Stimulated activated CD4-positive, alpha-beta T cell treated with anti-CD3 and anti-CD28 coated beads, TNF-alpha, amount 100 ng/mL, for 48 hours (primary cell): ENCODE data around the gene FUZ.
A peak's percentile ranks its signal among the peaks of the same experiment; 100 is the strongest.

ENCODE experiments used
- DNase-seq, 3 donors: peaks; one replicate each; pipeline ENCODE4 v3.0.0-alpha.2; 2020; ENCODE audit warnings: low read depth in 3 of 3

FUZ gene

GRCh38 chr19:49851456-49852259 is 38.6 kb upstream of the FUZ start:
- DNase-seq = no peak

DNA sequence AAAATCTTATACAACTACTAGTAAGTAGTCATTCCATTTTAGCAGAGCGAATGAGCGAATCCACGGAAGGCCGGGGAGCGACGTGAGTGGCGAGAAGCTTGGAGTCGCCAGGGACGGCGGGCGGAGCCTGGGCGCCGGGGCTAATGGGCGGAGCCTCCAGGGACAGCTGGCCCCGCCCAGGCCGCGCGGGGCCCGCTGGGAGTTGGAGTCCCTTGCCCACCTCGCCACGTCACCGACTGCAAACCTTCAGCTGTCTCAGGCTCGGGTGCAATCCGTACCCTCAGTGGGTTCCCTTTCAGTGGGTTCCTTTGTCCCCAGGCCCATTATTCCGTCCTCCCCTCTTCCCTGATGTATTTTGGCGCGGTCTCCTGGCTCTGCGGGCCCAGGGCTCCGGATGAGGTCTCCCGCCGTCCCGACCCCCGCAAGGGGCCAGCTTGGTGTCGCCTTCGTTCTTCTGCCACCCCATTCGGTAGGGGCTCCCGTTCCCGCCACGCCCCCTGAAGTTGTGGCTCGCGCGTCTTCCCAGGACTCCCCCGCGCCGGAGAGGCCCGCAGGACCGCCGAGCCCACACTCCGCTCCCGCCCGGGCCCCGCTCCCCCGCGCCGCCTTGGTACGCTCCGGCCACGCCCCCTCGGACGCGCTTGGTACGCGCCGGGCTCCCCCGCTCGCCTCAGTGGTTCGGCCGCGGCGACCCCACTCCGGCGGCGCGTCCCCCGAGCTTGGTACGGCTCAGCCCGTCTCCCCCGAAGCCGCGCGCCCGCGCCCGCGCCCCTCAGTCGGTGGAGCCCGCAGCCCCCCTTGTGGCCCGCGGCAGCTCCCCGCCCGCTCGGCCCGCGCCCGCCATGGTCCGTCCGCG is 37.6 kb upstream of the FUZ start, which contains the start of gene PTOV1:
Gene PTOV1, plus strand, starts transcription at position 673 of the 856 bp plus-strand sequence.
- DNase-seq = peak; percentile 77 to 88 (median 82)

GRCh38 chr19:49850221-49850486 is 37.1 kb upstream of the FUZ start:
- DNase-seq = no peak

DNA sequence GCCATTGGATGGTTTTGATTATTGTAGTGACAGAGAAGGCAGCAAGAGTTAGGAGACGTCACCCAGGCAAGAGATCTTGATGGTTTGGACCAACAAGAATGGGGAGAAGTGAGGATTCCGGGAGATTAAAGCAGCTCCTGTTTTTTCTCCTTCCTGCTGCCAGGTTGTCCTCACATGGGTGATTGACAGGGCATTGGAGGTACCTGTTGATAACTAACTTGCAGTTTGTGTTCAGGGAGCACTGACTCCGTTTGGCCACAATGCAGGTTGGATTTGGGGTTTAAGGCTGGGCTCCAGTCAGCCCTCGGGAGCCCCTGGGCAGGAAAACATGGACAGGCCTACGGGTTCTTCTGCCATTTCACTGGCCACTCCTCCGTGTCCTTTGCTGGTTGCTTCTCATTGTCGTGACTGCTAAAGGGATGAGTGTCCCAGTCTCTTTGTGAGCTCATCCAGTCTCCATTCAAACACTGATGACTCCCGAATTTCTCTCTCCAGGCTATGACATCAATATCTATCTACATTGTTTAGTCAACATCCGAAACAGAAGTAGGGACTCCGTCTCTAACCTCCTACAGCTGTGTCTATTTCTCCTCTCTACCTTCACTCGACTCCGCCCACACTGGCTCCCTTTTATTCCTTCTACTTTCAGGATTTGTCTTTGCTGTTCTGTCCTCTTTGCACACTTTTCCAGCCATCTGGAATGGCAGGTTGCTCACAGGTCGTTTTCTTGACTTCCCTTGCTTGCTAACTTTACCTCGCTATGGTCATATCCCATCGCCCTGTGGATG is 36.5 kb upstream of the FUZ start:
- no peak for DNase-seq

GRCh38 chr19:49848938-49849337 is 35.8 kb upstream of the FUZ start:
- DNase-seq = no peak

GRCh38 chr19:49847731-49848696 is 34.9 kb upstream of the FUZ start:
- DNase-seq = no peak

GRCh38 chr19:49846408-49846807 is 33.3 kb upstream of the FUZ start:
- DNase-seq = no peak

DNA sequence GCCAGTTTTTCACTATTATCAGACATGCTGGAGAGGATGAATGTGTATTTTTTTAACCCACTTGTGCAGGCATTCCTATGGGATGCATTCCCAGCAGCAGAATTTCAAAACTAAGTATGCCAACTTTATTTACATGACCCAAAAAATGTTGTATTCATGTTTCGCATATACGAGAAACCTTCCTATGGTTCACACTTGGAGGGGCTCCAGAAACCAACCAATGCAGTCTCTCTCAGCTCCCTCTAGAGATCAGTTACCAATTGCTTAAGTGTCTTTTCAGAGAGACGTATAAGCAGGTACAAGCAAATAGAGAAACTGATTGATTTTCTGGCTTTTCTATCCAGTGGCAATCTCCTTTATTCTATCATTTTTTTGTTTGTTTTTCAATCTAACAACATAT is 32.3 kb upstream of the FUZ start:
- DNase-seq = no peak

- no peak for DNase-seq
Observed at GRCh38 chr19:49844138-49845095, 31.3 kb upstream of the FUZ start.

GRCh38 chr19:49843265-49843664 is 30.2 kb upstream of the FUZ start:
- DNase-seq = no peak

DNA sequence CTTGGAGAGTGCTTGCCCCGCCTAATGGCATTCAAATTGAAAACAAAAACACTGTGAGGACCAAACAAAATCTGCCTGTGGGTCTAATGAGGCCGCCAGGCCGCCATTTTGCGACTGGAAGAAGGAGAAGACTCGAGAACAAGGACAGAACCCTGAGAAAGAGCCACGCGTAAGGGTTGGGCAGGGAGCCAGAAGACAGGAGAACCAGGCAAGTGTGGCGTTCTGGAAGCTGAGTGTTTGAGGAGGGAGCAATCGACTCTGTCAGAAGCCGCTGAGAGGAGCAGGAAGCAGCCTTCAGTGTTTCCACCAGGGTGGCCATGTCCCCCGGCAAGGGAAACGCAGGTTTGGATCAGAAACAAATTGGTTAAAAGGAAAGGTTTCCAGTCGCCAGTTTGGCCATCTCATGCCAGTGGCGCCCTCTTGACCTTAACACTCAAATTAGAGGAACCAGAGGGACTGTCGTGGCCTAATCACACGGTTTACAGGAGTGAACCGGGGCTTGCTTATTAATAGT is 27.7 kb upstream of the FUZ start:
- DNase-seq = no peak

GRCh38 chr19:49840321-49840720 is 27.2 kb upstream of the FUZ start:
- DNase-seq = no peak

DNA sequence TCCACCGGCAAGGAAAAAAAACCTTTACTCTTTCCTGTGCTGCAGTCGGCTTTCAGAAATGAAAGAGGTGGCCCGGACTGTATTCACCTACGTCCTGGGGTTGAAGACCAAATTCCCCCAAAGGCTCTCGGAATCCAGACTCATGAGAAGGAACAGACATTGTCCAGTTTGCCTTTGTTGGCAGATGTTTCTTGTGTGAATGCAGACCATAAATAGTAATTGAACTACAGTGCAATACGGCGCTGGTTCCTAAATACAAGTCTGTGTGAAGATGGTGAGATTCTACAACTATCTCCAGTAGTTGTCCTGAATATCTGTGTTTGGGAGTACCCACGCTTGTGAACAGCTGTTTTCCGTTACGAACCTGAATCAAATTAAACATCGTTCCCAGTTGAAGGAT is 26.6 kb upstream of the FUZ start:
- no peak for DNase-seq

GRCh38 chr19:49838885-49839588 is 25.9 kb upstream of the FUZ start:
- no peak for DNase-seq

DNA sequence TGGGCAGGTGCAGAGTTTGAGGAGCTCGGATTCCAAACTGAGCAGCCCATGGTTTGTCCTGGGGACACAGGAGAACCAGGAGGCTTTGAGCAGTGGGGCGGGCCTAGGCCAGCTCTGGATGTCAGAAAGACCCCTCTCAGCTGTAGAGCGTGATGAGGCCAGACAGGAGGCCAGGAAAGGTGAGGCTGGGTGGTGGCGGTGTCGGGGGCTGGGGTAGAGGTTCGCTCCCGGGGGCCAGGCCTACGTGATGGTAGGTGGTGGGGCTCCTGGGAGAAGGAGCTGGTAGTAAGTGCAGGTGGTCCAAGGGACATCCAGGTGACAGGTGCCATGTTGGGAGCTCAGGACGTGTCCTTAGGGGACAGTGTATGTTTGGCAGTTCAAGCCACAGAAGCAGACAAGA is 24.3 kb upstream of the FUZ start:
- no peak for DNase-seq

DNA sequence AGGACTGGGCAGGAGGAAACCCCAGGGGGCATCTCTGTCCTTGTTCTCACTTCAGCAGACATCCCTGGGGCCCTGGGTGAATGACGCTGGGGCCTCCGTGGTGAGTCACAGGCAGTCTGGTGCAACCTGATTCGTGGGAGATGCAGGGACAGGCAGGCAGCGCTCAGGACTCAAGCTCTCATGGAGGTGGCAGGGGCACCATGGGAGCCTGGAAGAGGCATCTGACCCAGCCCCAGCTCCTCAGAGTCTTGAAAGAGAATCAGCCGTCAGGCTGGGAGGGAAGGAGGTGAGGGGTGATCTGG is 23.9 kb upstream of the FUZ start:
- no peak for DNase-seq

DNA sequence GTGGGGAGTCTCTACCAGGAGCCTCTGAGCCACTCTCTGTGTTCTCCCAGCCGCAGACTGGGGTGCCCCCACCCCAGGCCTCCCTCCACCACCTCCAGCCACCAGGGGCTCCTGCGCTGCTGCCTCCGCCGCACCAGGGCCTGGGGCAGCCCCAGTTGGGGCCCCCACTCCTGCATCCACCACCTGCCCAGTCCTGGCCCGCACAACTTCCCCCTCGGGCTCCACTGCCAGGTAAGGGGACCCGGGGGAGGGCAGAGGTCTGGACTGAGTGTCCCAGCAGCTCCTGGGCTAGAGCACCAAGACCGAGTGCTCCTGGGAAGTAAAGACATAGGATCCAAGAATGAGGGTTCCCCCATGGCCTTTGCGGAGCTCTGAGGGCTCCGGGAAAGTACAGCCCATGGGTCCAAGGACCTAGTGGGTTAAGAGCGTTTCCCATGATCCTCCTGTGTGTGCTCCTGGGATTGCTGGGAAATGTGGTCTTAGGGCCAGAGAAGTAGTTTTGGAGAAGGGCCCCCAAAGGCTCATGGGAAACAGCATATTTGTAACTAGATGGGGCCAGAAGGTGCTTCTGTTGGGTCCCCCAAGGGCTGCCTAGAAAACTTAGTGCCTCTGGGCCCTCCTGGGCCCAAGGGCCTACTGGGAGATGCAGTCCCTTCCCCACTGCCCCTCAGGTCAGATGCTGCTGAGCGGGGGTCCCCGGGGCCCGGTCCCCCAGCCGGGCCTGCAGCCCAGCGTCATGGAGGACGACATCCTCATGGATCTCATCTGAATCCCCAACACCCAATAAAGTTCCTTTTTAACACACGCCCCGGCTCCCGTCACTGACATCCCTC is 23.3 kb upstream of the FUZ start:
- DNase-seq = no peak

DNA sequence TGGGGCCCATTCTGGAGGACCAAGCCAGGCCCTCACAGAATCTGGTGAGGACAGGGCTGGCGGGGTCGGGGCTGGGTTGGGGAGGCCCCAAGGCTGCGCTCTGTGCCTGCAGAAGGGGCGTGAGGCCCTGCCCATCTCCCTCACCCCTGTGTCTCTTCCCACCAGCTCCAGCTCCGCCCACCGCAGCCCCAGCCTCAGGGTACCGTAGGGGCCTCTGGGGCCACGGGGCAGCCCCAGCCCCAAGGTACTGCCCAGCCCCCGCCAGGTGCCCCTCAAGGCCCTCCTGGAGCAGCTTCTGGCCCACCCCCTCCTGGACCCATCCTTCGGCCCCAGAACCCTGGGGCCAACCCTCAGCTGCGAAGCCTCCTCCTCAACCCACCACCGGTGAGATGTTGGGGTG is 22.5 kb upstream of the FUZ start:
- DNase-seq = no peak

DNA sequence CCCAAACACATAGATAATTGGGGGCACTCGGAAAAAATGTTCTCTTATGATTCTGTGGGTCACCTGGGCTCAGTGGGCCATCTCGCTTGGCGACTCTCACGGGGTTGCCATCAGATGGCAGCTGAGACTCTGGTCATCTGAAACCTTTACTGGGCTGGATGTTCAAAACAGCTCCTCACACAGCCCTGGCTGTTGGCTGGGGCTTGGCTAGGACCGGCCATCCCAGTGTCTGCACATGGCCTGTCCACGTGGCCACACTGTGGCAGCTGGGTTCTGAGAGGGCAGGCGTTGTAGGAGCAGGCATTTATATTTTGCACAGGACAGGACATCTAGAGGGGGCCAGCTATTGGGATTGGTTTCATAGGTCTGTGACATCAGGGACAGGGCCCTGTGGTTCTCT is 20.5 kb upstream of the FUZ start:
- no peak for DNase-seq
